HG03460 (cell line): Measurements from ENCODE around the gene MKNK2.

Source experiments
- ATAC-seq: cut with Tn5 transposase; IDR thresholded peaks from one replicate; pipeline ENCODE4 v1.9.1; 2021; ENCODE audit not compliant: unreplicated experiment

The MKNK2 gene

DNA sequence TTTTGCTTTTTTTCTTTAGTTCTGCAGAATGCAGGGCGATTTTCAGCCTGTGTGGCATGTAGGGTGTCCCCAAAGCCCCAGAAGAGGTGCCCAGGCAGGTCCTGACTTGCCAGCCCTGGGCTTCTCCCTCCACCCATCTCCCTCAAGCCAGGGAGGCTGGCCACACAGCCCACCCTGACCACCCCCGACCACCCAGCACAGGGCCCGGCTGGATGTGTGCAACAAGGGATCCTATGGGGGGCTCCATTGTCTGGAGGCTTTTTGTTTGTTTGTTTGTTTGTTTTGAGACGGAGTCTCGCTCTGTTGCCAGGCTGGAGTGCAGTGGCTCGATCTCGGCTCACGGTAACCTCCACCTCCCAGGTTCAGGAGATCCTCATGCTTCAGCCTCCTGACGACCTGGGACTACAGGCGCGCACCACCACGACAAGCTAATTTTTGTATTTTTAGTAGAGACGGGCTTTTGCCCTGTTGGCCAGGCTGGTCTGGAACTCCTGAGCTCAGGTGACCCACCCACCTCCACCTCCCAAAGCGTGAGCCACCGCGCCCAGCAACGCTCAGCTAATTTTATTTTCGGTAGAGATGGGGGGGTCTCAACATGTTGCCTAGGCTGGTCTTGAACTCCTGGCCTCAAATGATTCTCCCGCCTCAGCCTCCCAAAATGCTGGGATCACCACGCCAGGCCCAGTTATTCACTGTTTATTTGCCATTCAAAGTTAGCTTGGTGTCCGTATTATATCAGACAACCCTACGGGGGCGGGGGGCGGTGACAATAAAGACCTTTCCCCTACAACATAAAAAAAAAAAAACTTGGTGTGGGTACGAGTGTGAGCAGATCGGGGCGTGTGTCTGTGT, 7.8 kb upstream of the MKNK2 start:
- no peak for ATAC-seq

DNA sequence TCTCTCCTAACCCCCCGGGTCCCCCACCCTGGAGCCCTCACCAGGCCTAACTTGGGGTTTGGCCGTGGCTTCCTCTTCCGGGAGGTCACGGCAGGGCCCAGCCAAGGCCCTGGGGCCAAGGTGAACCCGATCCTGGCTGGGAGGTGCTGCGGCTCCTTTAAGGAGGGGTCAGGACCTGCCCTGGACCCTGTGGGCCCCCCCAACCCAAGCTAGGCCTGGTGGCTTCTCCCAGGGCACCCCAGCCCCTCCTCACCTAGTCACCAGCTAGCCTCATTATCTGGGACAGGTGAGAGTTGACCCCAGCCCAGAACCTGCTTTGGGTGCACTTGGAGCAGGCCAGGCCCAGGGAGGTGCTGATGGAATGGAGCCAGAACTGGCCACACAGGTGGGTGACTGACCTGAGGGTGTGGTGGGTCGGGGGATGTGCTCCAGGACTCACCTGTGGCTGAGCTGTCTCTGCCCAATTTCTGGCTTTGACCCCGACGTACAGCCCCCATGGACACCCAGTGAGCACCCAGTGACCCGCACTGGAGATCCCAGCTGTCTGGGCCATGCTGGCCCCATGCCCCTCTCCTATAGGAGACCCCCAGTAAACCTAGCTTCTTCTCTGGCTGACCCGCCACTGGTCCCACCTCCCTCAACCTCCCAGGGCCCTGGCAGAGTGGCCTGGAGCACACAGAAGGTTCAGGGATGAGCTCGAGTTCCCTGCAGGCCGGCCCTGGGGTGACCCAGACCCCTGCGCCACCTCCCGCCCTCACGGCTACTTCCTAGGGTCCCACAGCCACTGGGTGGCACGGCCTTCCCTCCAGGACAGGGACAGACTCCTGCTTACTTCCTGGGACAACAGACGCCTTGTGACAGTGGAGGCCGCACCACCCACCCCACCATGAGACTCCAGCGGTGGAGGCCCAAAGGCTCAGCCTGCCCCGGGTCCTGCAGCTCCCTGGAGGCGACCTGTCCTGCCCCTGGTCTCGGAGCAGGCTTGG, 6.7 kb upstream of the MKNK2 start:
- ATAC-seq, result no peak

DNA sequence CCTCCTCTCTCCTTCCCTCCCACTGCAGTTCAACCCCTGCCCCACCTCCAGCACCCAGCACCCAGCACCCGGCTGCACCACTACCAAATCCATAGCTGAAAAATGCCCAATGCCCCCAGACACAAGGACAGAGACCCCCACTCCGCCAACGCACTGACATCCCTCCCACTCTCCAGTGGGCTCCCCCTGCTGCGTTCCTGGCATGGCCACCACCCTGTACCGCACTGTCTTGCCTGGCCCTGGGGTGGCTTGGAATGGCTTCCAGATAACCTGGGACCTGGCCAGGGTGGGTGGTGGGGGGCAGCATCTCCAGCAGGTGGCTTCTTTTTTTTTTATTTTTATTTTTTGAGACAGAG, 5.8 kb upstream of the MKNK2 start:
- ATAC-seq, result no peak

DNA sequence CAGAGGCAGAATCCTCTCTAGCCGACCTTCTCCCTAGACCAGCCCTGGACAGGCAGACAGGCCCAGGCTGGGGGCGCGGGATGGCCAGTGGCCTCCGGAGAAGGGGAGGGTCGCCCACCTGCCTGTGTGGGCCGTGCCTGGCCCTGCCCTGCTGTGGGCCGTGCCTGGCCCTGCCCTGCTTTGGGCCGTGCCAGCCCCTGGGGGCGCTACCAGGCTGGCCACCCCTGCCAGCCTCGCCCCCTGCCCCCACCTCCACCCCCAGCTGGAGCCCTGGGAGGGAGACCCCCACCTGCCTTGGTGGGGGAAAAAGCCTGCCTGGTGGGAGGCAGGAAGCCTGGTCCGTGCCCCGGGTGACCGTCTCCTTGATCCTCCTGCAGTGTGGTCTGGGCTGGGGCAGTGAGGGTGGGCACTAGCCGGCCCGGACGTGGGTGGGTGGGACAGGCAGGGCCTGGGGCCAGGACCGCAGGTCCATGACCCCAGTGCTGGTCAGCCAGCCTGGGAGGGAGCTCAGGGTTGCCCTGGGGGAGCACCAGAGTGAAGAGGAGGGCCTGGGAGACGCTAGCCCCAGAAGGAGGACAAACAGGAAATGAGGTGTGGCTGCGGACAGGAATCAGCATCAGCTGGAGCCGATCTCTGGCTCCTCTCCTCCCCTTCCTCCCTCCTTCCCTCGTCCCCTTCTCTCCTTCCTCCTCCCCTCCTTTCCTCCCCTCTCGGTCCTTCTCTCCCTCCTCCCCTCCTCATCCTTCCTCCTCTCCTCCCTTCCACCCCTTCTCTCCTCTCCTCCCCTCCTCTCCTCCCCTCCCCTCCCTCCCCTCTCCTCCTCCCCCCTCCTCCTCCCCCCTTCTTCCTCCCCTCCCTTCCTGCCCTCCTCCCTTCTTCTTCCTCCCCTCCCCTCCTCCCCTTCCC, 5.1 kb upstream of the MKNK2 start:
- no peak for ATAC-seq

DNA sequence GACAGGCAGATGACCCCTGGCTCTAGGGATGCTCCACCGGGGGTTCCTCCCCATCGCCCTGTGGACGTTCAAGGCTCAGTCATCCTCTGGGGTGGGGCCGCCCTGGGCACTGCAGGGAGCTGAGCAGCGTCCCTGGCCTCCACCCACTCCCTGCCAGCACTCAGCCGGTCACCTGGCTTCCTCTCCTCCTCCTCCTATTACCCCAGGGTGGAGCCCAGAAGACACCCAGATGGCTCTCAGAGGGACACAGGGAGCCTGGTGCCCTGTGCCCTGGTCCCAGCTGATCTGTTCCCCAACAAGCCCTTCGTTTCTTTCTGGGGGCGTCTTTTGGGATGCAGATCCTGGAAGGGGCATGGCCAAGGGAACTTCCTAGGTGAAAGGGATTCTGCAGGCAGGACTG, 3.7 kb upstream of the MKNK2 start:
- ATAC-seq, result no peak

DNA sequence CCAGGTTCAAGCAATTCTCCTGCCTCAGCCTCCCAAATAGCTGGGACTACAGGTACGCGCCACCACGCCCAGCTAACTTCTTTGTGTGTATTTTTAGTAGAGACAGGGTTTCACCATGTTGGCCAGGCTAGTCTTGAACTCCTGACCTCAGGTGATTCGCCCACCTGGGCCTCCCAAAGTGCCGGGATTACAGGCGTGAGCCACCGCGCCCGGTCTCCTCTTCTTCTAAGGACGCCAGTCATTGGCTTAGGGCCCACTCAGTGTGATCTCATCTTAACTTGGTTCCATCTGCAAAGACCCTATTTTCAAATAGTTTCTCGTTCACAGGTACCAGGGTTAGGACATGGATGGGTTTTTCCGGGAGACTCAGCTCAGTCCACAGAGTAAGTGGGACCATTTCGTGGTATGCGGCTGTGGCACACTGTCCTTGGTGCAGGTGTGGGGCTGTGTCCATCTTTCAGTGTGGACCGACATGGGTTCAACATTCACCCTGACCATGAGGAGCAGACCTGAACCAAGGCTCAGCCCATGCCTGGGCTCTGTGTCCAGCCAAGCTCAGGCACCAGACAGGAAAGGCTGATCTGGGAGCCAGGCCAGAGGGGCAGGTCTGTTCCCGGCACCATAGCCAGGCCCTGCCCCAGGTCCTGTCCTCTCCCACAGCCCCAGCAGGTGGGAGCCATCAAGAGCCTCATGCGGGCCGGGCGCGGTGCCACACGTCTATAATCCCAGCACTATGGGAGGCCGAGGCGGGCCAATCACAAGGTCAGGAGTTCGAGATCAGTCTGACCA, 2.8 kb upstream of the MKNK2 start:
- no peak for ATAC-seq

DNA sequence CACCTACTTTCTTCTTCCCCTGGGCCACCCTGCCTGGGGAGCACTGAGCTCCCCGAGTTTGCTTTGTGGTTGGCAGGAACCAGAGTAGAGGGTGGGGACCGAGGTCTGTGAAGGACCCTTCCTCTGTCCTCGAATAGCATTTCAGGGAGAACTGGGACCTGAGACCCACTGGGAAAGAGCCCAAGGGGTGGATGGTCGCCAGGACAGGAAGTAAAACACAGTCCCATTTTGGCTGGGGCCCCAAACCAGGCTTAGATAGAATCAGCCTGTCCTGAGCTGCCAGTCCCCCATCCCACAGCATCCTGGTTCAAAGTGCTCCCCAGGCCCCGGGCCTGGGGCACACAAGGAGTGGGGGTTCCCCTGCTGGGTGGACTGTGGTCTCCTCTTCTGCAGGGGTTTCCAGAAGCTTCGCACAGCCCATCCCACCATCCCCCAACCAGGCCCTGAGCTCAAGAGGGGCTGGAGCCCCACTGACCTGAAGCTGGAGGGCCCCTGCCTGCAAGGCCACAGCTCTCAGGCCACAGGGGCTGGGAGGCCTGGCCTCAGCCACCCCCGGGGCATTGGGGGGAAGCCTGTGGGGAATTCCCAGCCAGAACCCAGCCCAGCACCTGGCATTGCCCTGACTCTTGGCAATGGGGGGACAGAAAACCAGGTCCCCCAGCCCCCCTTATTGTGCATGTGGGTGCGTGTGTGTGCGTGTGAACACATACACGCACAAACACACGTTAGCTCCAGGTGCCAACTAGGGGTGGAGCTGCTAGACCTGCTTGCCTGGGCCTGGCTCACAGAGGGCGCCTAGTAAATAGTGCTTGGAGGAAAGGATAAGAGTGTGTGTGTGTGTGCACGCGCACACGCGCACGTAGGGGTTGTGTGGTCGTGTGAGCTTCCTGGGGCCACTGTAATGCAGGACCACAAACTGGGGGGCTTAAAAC, 995 bp upstream of the MKNK2 start:
- no peak for ATAC-seq

DNA sequence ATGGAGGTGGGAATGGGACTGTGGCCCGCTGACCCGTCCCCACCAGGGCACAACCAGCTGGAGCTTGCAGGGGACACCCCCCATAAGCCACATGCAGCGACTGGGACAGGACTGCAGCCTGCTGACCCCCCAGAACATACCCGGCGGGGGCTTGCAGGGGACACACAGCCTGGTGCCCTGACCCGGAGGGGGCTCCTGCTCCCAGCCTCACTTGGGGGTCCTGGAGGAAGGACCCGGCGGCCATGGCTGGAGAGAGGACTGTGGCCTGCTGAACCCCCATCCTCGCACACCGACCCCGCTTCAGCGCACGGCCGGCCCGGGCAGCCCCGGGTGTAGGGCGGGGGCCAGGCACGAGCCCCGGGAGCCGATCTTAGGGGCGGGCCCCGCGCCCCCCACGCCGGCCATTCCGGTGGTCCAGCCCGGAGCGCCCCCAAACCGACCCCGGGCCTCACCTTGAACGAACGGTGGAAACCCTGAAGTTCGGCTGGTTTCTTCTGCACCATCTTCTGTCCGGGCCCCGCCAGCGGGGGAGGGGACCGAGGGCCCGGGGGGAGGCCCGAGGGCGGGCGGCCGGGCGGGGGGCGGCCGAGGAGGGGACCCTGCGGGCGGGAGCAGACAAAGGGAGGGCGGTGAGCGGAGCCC, 574 bp downstream of the MKNK2 start:
- ATAC-seq, result no peak

DNA sequence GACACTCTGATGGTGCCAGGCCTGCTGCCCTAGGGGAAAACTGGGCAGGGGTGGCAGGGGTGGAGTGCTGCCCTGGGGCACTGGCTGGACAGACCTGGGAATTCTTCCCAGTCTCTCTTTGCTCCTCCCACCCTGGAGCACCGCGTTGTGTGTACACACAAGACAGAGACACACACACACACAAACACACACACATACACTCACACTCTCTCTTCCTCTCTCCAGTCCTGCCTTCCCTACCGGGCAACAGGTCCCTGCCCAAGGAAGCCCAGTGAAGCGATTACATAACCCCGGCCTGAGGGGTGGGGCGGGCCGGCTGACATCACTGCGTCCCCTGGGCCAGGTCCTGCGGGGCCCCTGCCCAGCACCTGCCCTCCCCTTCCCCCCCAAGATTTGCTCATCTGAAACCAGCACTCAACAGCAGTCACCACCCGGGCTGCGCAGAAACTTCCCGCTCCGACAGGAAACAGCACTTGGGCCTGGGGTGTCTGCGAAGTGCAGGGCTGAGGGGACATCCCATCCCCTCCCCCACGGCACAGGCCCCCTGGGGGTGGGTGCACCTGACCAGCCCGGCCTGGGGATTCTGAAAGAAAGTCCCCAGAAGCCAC, 1.2 kb downstream of the MKNK2 start:
- ATAC-seq, result no peak

DNA sequence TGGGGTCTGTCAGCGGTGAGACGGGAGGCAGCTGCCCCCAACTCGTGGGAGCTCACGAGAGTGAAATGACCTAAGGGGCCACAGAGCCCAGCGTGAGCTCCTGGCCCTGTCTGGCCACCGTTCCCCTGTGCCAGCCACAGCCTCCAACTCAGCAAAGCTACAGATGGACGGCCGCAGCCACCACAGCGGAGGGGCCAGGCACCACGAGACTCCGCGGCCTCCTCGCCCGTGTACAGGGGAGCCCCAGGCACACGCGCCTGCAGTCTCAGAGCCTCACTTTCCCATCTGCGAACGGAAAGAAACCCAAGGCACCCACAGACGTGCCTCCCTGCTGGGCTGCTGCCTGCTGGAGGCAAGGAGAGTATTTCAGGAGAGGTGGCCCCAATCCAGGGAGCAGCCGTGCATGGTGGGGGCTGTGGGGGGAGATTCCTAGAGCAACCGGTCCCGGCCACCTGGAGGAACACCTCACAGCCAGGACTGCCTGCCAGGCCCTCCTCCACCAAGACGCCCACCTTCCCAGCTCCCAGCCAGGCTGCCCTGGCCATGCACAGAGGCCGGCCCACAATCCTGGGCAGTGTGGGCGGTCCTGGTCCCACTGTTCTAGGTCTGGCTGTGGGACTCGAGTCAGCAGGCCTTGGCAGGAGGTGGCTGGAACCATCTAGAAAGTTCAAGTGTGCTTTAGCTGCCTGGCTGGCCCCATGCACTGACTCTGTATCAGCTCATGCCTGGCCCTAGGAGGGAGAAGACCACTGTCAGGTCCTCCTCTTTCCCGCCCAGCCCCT, 1.9 kb downstream of the MKNK2 start:
- no peak for ATAC-seq

DNA sequence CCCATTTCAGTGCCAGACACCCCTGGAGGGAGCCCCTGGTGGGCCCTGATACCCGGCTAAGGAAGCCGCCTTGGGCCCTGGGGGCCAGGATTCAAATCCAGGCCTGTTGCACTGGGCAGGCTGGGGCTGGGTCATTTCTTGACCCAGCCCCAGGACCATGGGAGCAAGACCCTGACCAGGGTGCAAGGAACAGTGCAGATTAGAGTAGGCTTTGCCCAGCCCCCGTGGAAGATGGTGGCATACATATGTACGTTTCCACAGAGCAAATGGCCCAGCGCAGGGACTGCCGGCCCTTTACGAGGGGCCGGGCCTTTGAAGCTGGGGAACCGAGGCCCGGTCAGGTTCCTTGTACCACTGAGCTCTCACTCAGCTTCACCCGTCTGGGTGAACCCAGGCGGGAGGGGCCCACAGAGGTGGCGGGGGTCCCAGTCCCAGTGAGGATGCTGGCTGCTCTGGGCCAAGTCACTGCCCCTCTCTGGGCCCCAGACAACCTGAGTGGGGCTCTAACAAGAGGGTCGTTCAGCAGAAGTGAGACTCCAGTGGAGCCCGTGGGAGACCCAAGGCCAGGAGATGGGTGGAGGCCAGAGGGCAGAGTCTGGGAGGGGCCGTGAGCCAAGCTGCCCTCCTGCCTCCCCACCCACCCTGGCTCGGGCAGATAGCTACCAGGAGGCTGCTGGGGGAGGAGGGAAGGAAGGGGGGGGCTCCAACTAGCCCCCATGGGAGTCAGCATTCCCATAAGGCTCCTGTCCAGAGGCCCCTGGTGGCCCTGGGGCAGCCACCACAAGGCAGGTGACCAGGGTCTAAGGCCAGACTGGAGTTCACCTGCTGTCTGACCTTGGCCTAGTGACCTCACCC, 2.7 kb downstream of the MKNK2 start:
- no peak for ATAC-seq

DNA sequence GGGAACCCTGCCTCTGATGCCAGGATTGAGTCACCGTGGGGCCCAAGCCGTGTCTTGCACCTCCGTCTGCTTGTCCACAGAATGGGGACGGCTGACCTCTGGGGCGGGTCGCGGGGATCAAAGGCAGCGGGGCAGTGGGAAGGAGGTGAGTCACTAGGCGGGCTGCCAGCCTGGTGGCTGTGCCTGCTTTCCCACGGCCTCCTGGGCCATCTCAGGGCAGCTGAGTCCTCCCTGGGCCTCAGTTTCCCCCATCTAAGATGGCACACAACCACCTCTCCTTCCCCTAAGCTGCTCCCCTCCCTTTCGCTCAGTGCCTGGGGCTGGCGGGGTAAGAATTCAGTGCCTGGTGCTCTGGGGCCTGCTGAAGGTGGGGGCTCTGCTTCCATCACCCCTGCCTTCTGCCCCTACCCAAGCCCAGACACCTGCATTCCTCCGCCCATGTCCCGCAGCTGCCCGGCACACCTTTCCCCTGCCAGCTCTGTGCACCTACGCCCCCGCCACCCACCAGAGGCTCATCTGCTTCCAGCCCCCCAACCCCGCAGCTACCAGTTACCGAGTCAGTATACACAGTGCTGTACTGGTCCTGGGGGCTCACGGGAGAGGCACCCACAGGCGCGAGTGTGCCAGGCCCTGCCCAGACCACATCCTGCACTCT, 3.5 kb downstream of the MKNK2 start:
- no peak for ATAC-seq

DNA sequence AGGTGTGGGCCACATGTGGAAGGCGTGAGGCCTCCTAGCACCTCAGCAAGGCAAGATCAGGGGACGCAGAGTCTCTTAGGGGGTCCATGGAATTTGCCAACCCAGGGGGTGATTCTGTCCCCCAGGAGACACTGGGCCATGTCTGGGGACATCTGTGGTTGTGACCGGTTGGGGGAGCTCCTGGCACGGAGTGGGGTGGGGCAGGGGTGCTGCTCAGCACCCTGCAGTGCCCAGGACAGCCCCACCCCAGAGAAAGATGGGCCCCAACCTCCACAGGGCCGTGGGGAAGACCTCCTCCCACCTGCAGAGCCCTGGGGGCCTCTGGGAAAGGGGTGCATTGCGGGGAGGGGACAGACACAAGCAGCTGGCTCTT, 4.0 kb downstream of the MKNK2 start:
- ATAC-seq, result no peak

DNA sequence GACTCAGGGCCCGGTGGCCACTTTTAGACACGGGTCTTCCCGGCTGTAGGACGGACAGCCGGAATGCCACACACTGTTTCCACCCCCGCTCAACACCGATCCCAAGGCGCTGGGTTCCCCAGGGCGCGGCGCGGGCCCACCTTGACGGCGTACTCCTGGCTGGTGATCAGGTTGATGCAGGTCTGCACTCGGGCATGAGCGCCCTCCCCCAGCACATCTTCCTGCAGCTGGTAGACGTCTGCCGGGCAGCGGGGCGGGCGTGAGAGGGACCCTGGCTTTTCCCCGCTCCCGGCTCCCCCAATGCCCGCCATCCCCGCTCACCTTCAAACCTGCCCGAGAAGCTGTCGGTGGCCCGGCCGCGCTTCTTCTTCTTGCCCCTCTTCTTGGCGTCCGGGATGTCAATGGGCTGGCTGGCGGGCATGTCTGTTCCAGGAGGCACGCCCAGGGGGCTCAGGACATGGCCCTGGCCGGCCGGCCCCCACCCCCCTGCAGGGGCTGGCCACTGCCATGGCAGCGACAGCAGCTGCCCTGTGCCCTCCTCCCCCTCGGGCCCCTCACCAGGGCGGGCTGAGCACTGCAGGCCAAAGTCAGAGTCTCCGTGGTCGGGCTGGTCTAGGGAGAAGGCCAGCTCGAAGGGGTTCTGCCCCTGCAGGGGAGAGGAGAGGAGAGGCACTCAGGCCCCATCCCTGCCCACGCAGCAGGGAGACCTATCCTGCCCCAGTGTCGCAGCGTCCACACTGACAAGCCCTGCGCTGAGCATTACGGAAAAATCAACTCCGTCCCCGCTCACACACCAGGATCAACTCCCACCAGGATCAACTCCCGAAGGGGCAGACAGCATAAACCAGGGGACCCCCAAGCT, 4.8 kb downstream of the MKNK2 start:
- ATAC-seq, result no peak

DNA sequence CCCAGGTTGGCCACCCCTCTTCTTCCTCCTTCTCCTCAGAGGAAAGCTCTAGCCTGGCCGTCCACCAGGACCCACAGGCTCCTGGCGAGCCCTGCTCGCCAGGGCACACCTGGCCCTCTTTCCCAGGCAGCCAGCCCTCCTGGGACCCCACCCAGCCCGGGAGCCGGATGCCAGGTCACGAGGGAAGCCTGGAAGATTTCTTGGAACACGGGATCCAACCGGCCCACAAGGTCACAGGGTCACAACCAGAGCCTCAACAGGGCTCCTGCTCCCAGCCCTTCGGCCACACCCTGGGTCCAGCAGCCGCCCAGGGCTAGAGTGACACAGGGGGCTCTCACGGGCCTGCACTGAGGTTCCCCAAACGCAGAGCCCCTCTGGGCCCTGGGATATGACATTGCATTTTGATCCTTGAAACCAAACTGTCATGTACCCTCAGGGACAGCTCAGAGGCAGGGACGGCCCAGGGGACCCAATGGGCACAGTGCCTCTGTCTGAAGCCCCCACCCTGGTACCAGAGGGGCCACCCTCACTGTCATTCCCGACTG, 5.5 kb downstream of the MKNK2 start:
- no peak for ATAC-seq
